HL-60 (cell line): Measurements from ENCODE around the gene EYS.

Source experiments
- DNase-seq, 2 experiments: peaks; one replicate each; pipeline ENCODE4 v3.0.0-alpha.2; 2010 to 2020; ENCODE audit warnings: low read depth in 1 of 2, low spot score in 1 of 2
- H3K27ac ChIP-seq: fragments of 250-450 bp; sonication (Bioruptor Pico); replicated peaks from 2 replicates; pipeline ENCODE4 v1.5.1; 2020; ENCODE audit warnings: mild to moderate bottlenecking, moderate library complexity
- H3K27me3 ChIP-seq: fragments of 250-450 bp; sonication (Bioruptor Pico); 2 replicates; pipeline ENCODE4 v1.5.1; 2021; ENCODE audit warnings: mild to moderate bottlenecking, moderate library complexity; ENCODE audit not compliant: insufficient read depth, poor library complexity, severe bottlenecking
- H3K4me3 ChIP-seq: replicated peaks from 2 replicates; pipeline ENCODE4 v1.5.1; 2011; ENCODE audit warnings: mild to moderate bottlenecking, control low read depth, low read length; ENCODE audit not compliant: insufficient read depth
- GABPA ChIP-seq: IDR thresholded peaks from 2 replicates; pipeline ENCODE4 v1.6.1; 2012; ENCODE audit warnings: low read depth
- POLR2AphosphoS5 ChIP-seq: IDR thresholded peaks from 2 replicates; pipeline ENCODE4 v1.6.1; 2012; ENCODE audit warnings: low read depth
- REST ChIP-seq: IDR thresholded peaks from 2 replicates; pipeline ENCODE4 v1.6.1; 2012; ENCODE audit warnings: low read depth; ENCODE audit not compliant: insufficient replicate concordance
- SPI1 ChIP-seq: IDR thresholded peaks from 2 replicates; pipeline ENCODE4 v1.6.1; 2012; ENCODE audit warnings: low read depth, mild to moderate bottlenecking, borderline replicate concordance
- TF ChIP-seq, protein P1 (sequence below): IDR thresholded peaks from one replicate; pipeline ENCODE4 v1.5.1; 2011; ENCODE audit warnings: low read length, control low read depth, inconsistent platforms; ENCODE audit not compliant: insufficient read depth

Gene EYS

GRCh38 chr6:65149841-65150240, 557.2 kb downstream of the EYS start:
- Histone ChIP-seq H3K27ac (no peak overlapping the region), H3K4me3 (no peak overlapping the region), H3K27me3 (no peaks in the 10 kb centered on the region)
- DNase-seq = no peak
- TF ChIP-seq POLR2AphosphoS5 (no peak), SPI1 (no peak), GABPA (no peak), REST (no peak)
- TF ChIP-seq, protein P1, sequence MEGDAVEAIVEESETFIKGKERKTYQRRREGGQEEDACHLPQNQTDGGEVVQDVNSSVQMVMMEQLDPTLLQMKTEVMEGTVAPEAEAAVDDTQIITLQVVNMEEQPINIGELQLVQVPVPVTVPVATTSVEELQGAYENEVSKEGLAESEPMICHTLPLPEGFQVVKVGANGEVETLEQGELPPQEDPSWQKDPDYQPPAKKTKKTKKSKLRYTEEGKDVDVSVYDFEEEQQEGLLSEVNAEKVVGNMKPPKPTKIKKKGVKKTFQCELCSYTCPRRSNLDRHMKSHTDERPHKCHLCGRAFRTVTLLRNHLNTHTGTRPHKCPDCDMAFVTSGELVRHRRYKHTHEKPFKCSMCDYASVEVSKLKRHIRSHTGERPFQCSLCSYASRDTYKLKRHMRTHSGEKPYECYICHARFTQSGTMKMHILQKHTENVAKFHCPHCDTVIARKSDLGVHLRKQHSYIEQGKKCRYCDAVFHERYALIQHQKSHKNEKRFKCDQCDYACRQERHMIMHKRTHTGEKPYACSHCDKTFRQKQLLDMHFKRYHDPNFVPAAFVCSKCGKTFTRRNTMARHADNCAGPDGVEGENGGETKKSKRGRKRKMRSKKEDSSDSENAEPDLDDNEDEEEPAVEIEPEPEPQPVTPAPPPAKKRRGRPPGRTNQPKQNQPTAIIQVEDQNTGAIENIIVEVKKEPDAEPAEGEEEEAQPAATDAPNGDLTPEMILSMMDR = no peak

GRCh38 chr6:65148839-65149238, 558.2 kb downstream of the EYS start:
- no peak overlapping the region for H3K4me3 ChIP-seq
- TF ChIP-seq GABPA (no peak), POLR2AphosphoS5 (no peak), REST (no peak), SPI1 (no peak)
- TF ChIP-seq, protein P1 = no peak
- DNase-seq = no peak
- no peaks in the 10 kb centered on the region for H3K27me3 ChIP-seq
- H3K27ac ChIP-seq = no peak overlapping the region

DNA sequence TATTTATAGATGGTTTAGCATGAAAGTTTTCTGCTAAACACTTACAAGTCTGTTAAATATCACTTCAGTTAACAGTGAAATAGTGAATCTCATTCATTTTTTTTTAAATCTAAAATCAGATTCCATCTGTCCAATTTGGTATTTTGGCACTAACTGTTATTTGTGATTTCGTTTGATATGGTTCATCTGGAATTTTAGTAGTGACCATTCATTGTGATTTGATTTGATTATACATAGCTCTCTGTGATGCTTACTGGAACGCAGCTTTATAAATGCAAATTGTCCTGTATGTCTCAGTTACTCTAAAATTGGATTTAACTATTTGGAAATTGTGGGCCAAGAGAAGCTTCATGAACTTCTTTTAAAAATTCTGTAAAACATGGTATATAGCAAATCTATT, 571.5 kb downstream of the EYS start:
- TF ChIP-seq REST (no peak), POLR2AphosphoS5 (no peak)
- no peaks in the 10 kb centered on the region for H3K27me3 ChIP-seq
- H3K4me3 ChIP-seq = no peak overlapping the region
- no peak for DNase-seq
- no peak overlapping the region for H3K27ac ChIP-seq

DNA sequence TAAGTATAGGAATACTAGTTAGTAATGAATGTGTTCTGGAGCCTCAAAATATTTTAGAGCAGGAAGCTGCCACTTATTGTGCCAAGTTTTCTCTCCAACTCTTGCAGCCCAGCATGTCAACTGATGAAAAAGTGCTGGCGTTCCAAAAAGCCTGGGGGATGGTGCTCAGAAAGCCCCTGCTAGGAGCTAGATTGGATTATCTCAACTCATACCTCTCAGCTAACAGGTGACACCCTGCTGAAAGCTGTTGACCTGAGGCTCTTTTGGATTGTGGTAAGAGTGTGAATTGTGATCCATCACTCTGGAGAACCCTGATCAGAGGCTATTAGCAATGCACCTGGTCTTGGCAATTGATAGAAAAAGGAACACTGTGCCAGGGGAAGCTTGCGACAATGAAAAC, 580.4 kb downstream of the EYS start:
- TF ChIP-seq GABPA (no peak), POLR2AphosphoS5 (no peak), SPI1 (no peak)
- TF ChIP-seq, protein P1 = no peak
- DNase-seq = no peak
- Histone ChIP-seq H3K27ac (no peak overlapping the region), H3K27me3 (no peaks in the 10 kb centered on the region), H3K4me3 (no peak overlapping the region)
